ENCODE measurements around the gene HRH3.

Gene HRH3

GRCh38 chr20:62174021-62174804 lies 45.9 kb downstream of the HRH3 start:
- no peak for DNase-seq

DNA sequence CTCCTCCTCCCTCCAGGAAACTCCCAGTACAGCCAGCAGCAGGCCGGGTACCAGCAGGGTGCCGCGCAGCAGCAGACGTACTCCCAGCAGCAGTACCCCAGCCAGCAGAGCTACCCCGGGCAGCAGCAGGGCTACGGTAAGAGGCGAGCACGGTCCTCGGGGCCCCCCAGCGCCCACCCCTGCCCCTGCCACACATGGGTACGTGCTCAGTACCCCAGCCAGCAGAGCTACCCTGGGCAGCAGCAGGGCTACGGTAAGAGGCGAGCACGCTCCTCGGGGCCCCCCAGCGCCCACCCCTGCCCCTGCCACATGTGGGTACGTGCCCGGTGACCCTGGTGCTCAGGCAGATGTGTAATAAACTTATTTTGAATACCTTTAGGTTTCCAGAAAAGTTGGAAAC lies 47.4 kb downstream of the HRH3 start:
- no peak for DNase-seq

GRCh38 chr20:62171245-62171644 lies 48.8 kb downstream of the HRH3 start:
- DNase-seq: no peak

DNA sequence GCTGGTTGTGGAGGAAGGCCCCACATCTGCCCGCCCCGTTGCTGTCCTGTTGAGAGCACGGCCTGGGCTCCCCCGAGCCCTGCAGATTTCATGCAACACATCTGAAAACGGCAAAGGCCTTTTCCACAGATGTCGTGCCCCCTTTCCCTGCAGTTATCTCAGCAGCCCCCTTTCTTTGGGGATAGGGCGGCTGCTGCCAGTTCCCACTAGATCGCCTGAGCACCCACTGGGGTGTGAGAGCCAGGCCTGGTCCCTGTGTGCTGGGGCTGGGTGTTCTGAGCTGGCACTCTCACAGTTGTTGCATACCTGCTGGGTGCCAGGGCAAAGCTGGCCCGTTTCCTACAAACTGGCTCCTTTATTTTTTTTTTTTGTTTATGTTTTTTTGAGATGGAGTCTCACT lies 49.5 kb downstream of the HRH3 start:
- no peak for DNase-seq

DNA sequence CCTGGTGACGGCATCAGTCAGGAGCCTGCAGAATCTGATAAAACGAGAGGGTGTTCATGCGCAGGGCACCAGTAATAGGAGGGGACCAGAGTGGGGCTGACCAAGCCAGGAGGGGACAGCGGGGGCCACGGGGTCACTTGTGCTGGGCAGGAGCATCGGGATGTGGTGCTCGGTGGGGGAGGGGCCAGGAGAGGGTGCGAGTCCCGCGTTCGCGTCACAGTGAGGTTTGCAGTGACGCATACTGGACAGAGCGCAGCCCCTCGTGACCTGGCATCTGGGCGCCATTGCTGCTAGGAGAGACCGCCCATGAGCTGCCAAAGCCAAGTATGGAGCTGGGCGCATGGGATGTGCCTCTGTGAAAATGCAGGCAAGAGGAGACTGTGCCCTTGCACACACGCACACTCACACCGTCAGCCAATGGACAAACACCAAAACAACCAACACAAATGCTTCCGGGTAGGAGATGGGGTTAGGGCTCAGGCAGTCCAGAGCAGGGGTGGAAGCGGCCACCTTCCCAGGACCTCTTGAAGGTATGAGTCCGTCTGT lies 51.1 kb downstream of the HRH3 start:
- no peak for DNase-seq

DNA sequence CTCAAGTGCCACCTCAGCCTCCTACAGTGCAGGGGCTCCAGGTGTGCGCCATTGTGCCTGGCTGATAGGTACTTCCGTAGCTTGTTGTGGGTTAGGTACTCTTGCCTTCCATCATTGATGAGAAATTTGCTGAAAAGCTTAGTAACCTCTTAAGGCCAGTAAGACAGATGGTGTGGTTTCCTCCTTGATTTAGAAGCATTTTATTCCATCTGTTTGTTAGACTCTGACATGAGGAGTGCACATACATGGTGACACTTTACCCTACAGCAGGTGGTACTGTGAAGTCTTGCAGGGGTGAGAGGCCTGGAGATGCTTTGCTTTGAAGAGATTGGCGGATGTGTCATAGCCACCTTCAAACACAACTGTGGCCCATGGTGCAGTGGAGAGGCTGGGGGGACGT lies 52.0 kb downstream of the HRH3 start:
- no peak for DNase-seq

DNA sequence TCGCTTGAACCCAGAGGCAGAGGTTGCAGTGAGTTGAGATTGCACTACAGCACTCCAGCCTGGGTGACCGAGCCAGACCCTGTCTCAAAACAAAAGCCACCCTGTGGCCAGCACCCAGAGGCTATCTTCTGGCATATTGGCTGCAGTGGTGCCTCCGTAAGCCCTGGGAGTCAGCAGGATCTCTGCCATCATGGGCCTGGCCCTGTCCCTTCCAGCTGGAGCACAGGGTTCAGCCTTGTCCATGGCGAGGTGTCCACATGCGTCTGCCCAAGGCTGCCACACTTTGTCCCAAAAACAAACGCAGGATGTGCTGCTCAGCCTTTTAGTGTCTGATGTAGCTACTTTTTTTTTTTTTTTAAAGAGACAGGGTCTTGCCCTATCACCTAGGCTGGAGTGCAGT lies 52.6 kb downstream of the HRH3 start:
- DNase-seq: no peak

- no peak for DNase-seq
Measured at GRCh38 chr20:62165762-62166399, 54.2 kb downstream of the HRH3 start.
